Measurements from ENCODE around the gene BCAP29.

DNA sequence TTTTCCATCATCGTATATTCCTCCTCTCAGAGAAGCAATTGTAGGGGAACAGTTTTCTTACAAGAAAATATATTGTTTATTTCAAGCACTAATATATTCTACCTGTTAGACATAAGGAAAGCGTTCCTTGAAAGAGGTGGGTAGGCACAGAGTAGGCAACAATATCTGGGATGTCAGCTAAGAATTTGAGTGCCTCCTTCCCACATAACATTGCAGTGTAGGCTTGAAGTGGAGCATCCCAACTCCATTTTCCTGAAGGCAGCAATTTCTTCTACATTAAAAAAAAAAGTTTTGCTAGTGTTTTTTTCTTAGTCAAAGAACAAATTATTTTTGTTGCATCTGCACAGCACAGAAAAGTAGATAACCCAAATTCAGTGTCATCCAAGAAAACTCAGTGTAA, 20.8 kb downstream of the BCAP29 start:
- no peak for TF ChIP-seq POLR2A (IDR thresholded peaks at IDR 0.05)
- TF ChIP-seq, protein P1, sequence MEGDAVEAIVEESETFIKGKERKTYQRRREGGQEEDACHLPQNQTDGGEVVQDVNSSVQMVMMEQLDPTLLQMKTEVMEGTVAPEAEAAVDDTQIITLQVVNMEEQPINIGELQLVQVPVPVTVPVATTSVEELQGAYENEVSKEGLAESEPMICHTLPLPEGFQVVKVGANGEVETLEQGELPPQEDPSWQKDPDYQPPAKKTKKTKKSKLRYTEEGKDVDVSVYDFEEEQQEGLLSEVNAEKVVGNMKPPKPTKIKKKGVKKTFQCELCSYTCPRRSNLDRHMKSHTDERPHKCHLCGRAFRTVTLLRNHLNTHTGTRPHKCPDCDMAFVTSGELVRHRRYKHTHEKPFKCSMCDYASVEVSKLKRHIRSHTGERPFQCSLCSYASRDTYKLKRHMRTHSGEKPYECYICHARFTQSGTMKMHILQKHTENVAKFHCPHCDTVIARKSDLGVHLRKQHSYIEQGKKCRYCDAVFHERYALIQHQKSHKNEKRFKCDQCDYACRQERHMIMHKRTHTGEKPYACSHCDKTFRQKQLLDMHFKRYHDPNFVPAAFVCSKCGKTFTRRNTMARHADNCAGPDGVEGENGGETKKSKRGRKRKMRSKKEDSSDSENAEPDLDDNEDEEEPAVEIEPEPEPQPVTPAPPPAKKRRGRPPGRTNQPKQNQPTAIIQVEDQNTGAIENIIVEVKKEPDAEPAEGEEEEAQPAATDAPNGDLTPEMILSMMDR (IDR thresholded peaks at IDR 0.05): no peak
- TF ChIP-seq EP300 (IDR thresholded peaks at IDR 0.05): no peak

Data from upper lobe of left lung (tissue), 4 donors.